ENCODE measurements around the gene DNAJC22. TPM values are rescaled to one million over a fixed set of nuclear protein-coding genes. Genes with fewer than 3 reads are reported as not detected.
A peak's percentile ranks its signal among the peaks of the same experiment; 100 is the strongest.

Gene DNAJC22
- total and polyA plus RNA-seq, 9 of the 15 experiments (the other 6 are each of a cell fraction or from before 2014, with no cell fraction given) = 0.10 to 1.2 (median 0.47) TPM

DNA sequence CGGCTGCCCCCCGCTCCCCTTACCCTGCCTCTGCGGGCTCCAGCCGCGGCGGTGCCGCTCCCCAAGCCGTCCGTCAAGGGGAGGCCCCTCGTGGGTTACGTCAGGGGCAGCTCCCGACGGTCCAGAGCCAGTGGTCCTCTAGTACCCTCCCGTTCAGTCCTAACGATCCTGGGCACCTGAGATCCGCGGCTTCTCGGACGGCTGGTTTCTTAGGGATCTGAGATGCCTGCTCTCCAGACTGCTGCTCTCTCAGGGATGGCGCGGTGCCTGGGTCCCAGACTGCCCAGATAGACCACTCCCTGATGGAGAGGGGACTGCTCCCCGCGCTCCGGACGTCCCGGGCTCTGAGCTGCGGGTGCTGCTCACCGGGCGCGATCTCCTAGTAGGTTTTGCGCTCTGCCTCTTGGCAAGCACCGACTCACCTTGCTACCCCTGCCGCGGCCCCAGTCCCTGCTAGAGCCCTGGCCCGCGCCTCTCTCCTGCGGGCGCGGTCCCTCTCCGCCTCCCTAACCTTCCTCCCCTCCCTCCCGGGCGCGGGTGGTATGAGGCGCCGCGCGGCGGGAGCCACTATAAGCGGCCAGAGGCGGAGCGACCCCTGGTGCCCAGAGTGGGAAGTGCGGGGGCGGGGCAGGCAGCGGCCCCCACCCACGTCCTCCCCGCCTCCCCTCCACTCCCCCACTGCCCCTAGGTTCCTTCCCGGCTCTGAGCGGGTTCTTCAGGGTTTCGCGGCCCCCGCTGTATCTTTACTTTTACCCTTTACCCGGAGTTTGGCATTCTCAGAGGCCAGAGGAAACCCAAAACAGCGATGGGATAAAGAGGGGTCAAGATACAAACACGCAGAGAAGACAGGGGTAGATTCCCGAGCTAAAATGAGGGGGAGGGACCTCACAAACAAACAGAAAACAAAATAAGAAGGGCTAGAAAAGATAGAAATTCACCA is 9.8 kb upstream of the DNAJC22 start, which contains the start of gene C1QL4 (continued):
- no peak for TF ChIP-seq MCM3 (IDR thresholded peaks at IDR 0.05)
- no peak for TF ChIP-seq MAFK (IDR thresholded peaks at IDR 0.05; ENCODE audit: low read length)
- no peak for TF ChIP-seq ZNF766 (CRISPR knock-in tag; conservative IDR thresholded peaks at IDR 0.05)
- no peak for TF ChIP-seq IRF1 (CRISPR knock-in tag; IDR thresholded peaks at IDR 0.05; ENCODE audit: borderline replicate concordance)
- TF ChIP-seq ZBTB43 (CRISPR knock-in tag; IDR thresholded peaks at IDR 0.05) = 0 out of 2 replicates have a peak, but pooled peaks have one; percentile 35
- no peak for TF ChIP-seq ZSCAN29 (IDR thresholded peaks at IDR 0.05)
- TF ChIP-seq BCOR (IDR thresholded peaks at IDR 0.05) = no peak; the same call in 1 of the 2 replicates
- no peak for TF ChIP-seq MTA2 (IDR thresholded peaks at IDR 0.05; ENCODE audit: low read depth)
- TF ChIP-seq CREB3 (tag; conservative IDR thresholded peaks at IDR 0.05; ENCODE audit: low read depth) = no peak
- 0 out of 2 replicates have a peak, but pooled peaks have one; percentile 18 for TF ChIP-seq PML (IDR thresholded peaks at IDR 0.05; ENCODE audit: low read length)
- TF ChIP-seq DDX20 (tag; IDR thresholded peaks at IDR 0.05; ENCODE audit: low read depth) = no peak
- no peak for TF ChIP-seq ZNF408 (CRISPR knock-in tag; IDR thresholded peaks at IDR 0.05; ENCODE audit: low read depth)
- no peak for TF ChIP-seq FOXA1 (IDR thresholded peaks at IDR 0.05; ENCODE audit: borderline replicate concordance)
- peak; percentile 40 for TF ChIP-seq MAX (CRISPR knock-in tag; IDR thresholded peaks at IDR 0.05)
- no peak for TF ChIP-seq NUFIP1 (IDR thresholded peaks at IDR 0.05; ENCODE audit: partially characterized antibody)
- TF ChIP-seq ZNF239 (CRISPR knock-in tag; IDR thresholded peaks at IDR 0.05) = no peak
- TF ChIP-seq CSDE1 (IDR thresholded peaks at IDR 0.05) = no peak
- no peak for TF ChIP-seq NCOA6 (IDR thresholded peaks at IDR 0.05)
- TF ChIP-seq MEF2D (tag; conservative IDR thresholded peaks at IDR 0.05; ENCODE audit: low read depth) = no peak
- TF ChIP-seq, protein P1, sequence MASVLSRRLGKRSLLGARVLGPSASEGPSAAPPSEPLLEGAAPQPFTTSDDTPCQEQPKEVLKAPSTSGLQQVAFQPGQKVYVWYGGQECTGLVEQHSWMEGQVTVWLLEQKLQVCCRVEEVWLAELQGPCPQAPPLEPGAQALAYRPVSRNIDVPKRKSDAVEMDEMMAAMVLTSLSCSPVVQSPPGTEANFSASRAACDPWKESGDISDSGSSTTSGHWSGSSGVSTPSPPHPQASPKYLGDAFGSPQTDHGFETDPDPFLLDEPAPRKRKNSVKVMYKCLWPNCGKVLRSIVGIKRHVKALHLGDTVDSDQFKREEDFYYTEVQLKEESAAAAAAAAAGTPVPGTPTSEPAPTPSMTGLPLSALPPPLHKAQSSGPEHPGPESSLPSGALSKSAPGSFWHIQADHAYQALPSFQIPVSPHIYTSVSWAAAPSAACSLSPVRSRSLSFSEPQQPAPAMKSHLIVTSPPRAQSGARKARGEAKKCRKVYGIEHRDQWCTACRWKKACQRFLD (CRISPR knock-in tag; IDR thresholded peaks at IDR 0.05) = no peak
- peak; percentile 69; the same call in 1 of the 2 replicates for TF ChIP-seq LCOR (CRISPR knock-in tag; IDR thresholded peaks at IDR 0.05)
- TF ChIP-seq ZNF507 (tag; conservative IDR thresholded peaks at IDR 0.05) = no peak
- TF ChIP-seq OTX1 (CRISPR knock-in tag; IDR thresholded peaks at IDR 0.05) = no peak
- TF ChIP-seq HEY1 (CRISPR knock-in tag; IDR thresholded peaks at IDR 0.05; ENCODE audit: borderline replicate concordance) = no peak
- TF ChIP-seq ETV6 (IDR thresholded peaks at IDR 0.05; ENCODE audit: borderline replicate concordance in 1 of 2, low read depth in 2 of 2, low read length in 1 of 2) = no peak
- TF ChIP-seq ETV6 (CRISPR knock-in tag; IDR thresholded peaks at IDR 0.05; ENCODE audit: borderline replicate concordance) = no peak
